SK-N-SH treated with all-trans-retinoic acid at 6 μM for 48 hours (cell line): Measurements from ENCODE around the gene EOMES.
A peak's percentile ranks its signal among the peaks of the same experiment; 100 is the strongest.

Experiments used
- ATAC-seq: fragments of 200-7000 bp; cut with Tn5 transposase; 3 replicates; pipeline ENCODE4 v1.9.1; 2020; ENCODE audit warnings: mild to moderate bottlenecking, moderate library complexity
- ARNTL ChIP-seq: fragments of 450-650 bp; formaldehyde crosslinking; IDR thresholded peaks from 2 replicates; pipeline ENCODE4 v1.5.0; 2020; ENCODE audit warnings: low read depth, mild to moderate bottlenecking, moderate library complexity, borderline replicate concordance
- BACH2 ChIP-seq: fragments of 250-450 bp; sonication (Bioruptor Pico); IDR thresholded peaks from 2 replicates; pipeline ENCODE4 v1.9.0; 2021; ENCODE audit warnings: mild to moderate bottlenecking, borderline replicate concordance
- CREB5 ChIP-seq: fragments of 250-450 bp; sonication (Bioruptor Pico); IDR thresholded peaks from 2 replicates; pipeline ENCODE4 v1.5.1; 2020; ENCODE audit warnings: low read depth, mild to moderate bottlenecking, moderate library complexity
- CSDC2 ChIP-seq: fragments of 250-450 bp; sonication (Bioruptor Pico); IDR thresholded peaks from 2 replicates; pipeline ENCODE4 v1.5.0; 2020; ENCODE audit warnings: mild to moderate bottlenecking, moderate library complexity
- CSRNP3 ChIP-seq: fragments of 250-450 bp; sonication (Bioruptor Pico); IDR thresholded peaks from 2 replicates; pipeline ENCODE4 v1.5.1; 2021; ENCODE audit warnings: mild to moderate bottlenecking, moderate library complexity
- ESRRG ChIP-seq: fragments of 250-450 bp; sonication (Bioruptor Pico); IDR thresholded peaks from 2 replicates; pipeline ENCODE4 v1.6.1; 2021; ENCODE audit warnings: mild to moderate bottlenecking
- GLIS3 ChIP-seq: fragments of 250-450 bp; sonication (Bioruptor Pico); IDR thresholded peaks from 2 replicates; pipeline ENCODE4 v1.5.0; 2020; ENCODE audit warnings: mild to moderate bottlenecking, moderate library complexity
- ISL1 ChIP-seq: fragments of 250-450 bp; sonication (Bioruptor Pico); IDR thresholded peaks from 2 replicates; pipeline ENCODE4 v2.1.2; 2022; ENCODE audit warnings: mild to moderate bottlenecking, moderate library complexity
- OSR1 ChIP-seq: fragments of 250-450 bp; sonication (Bioruptor Pico); IDR thresholded peaks from 2 replicates; pipeline ENCODE4 v1.8.0; 2022; ENCODE audit warnings: moderate library complexity, mild to moderate bottlenecking, inconsistent platforms
- POU6F1 ChIP-seq: fragments of 250-450 bp; sonication (Bioruptor Pico); IDR thresholded peaks from 2 replicates; pipeline ENCODE4 v1.8.0; 2021; ENCODE audit warnings: low read depth, mild to moderate bottlenecking, moderate library complexity, borderline replicate concordance
- PPARA ChIP-seq: fragments of 250-450 bp; sonication (Bioruptor Pico); IDR thresholded peaks from 2 replicates; pipeline ENCODE4 v1.5.0; 2020; ENCODE audit warnings: mild to moderate bottlenecking, borderline replicate concordance
- RARB ChIP-seq: fragments of 250-450 bp; sonication (Bioruptor Pico); IDR thresholded peaks from 2 replicates; pipeline ENCODE4 v1.8.0; 2021; ENCODE audit warnings: mild to moderate bottlenecking, moderate library complexity
- SNAI2 ChIP-seq: fragments of 250-450 bp; sonication (Bioruptor Pico); IDR thresholded peaks from 2 replicates; pipeline ENCODE4 v1.5.0; 2020; ENCODE audit warnings: mild to moderate bottlenecking, moderate library complexity
- TCF4 ChIP-seq: fragments of 250-450 bp; sonication (Bioruptor Pico); IDR thresholded peaks from 2 replicates; pipeline ENCODE4 v1.8.0; 2021; ENCODE audit warnings: mild to moderate bottlenecking, moderate library complexity, borderline replicate concordance
- TOX ChIP-seq: fragments of 250-450 bp; sonication (Bioruptor Pico); IDR thresholded peaks from 2 replicates; pipeline ENCODE4 v1.8.0; 2021; ENCODE audit warnings: mild to moderate bottlenecking, moderate library complexity, borderline replicate concordance
- TSHZ2 ChIP-seq: fragments of 250-450 bp; sonication (Bioruptor Pico); IDR thresholded peaks from 2 replicates; pipeline ENCODE4 v1.5.0; 2020; ENCODE audit warnings: mild to moderate bottlenecking, moderate library complexity
- ZC3H10 ChIP-seq: fragments of 250-450 bp; sonication (Bioruptor Pico); IDR thresholded peaks from 2 replicates; pipeline ENCODE4 v1.5.1; 2021; ENCODE audit warnings: mild to moderate bottlenecking, moderate library complexity
- ZFP30 ChIP-seq: fragments of 450-650 bp; formaldehyde crosslinking; IDR thresholded peaks from 2 replicates; pipeline ENCODE4 v1.5.0; 2022; ENCODE audit warnings: mild to moderate bottlenecking, moderate library complexity
- ZNF565 ChIP-seq: fragments of 450-650 bp; formaldehyde crosslinking; conservative IDR thresholded peaks from 2 replicates; pipeline ENCODE4 v1.5.0; 2020; ENCODE audit warnings: low read depth, mild to moderate bottlenecking, moderate library complexity
- ZNF70 ChIP-seq: fragments of 450-650 bp; formaldehyde crosslinking; IDR thresholded peaks from 2 replicates; pipeline ENCODE4 v1.5.0; 2020; ENCODE audit warnings: mild to moderate bottlenecking, moderate library complexity
- ZNF8 ChIP-seq: fragments of 450-650 bp; formaldehyde crosslinking; IDR thresholded peaks from 2 replicates; pipeline ENCODE4 v1.5.0; 2020; ENCODE audit warnings: mild to moderate bottlenecking, moderate library complexity

Gene EOMES

GRCh38 chr3:27681249-27681748, 40.8 kb downstream of the EOMES start:
- peak; percentile 94 for ATAC-seq
- TF ChIP-seq CSDC2 (CRISPR knock-in tag) (no peak), OSR1 (CRISPR knock-in tag) (no peak), TSHZ2 (CRISPR knock-in tag) (0 out of 2 replicates have a peak, but pooled peaks have one; percentile 28), ZNF8 (CRISPR knock-in tag) (no peak), TOX (CRISPR knock-in tag) (no peak), ISL1 (peak; percentile 84)

- ATAC-seq = peak; percentile 45
Observed at GRCh38 chr3:27680517-27681246, 41.4 kb downstream of the EOMES start.

GRCh38 chr3:27679691-27680090, 42.4 kb downstream of the EOMES start:
- no peak for ATAC-seq
- TF ChIP-seq CSRNP3 (CRISPR knock-in tag) = no peak
- TF ChIP-seq ZNF565 = no peak
- no peak for TF ChIP-seq SNAI2 (CRISPR knock-in tag)
- TF ChIP-seq TOX (CRISPR knock-in tag) = no peak
- no peak for TF ChIP-seq RARB (CRISPR knock-in tag)
- no peak for TF ChIP-seq ZFP30 (CRISPR knock-in tag)
- no peak for TF ChIP-seq BACH2
- no peak for TF ChIP-seq ESRRG
- TF ChIP-seq ISL1 = no peak
- no peak for TF ChIP-seq TCF4 (CRISPR knock-in tag)
- TF ChIP-seq TSHZ2 (CRISPR knock-in tag) = no peak
- TF ChIP-seq POU6F1 (CRISPR knock-in tag) = no peak
- TF ChIP-seq CREB5 (CRISPR knock-in tag) = no peak
- TF ChIP-seq ZC3H10 = no peak
- TF ChIP-seq CSDC2 (CRISPR knock-in tag) = no peak
- TF ChIP-seq ARNTL (CRISPR knock-in tag) = no peak
- no peak for TF ChIP-seq OSR1 (CRISPR knock-in tag)
- no peak for TF ChIP-seq ZNF70 (CRISPR knock-in tag)
- TF ChIP-seq GLIS3 (CRISPR knock-in tag) = no peak
- no peak for TF ChIP-seq PPARA
- TF ChIP-seq, all 23 proteins: peak for 0

More at GRCh38 chr3:27680517-27681246, 41.4 kb downstream of the EOMES start:
- TF ChIP-seq CSRNP3 (CRISPR knock-in tag) = no peak
- TF ChIP-seq ARNTL (CRISPR knock-in tag) = no peak
- no peak for TF ChIP-seq ZFP30 (CRISPR knock-in tag)
- no peak for TF ChIP-seq ZNF565
- TF ChIP-seq ISL1 = no peak
- no peak for TF ChIP-seq ESRRG
- TF ChIP-seq ZNF8 (CRISPR knock-in tag) = no peak
- TF ChIP-seq GLIS3 (CRISPR knock-in tag) = no peak
